Measurements from ENCODE around the gene TNFRSF1A. TPM values are rescaled to one million over a fixed set of nuclear protein-coding genes. Genes with fewer than 3 reads are reported as not detected.

The TNFRSF1A gene
- polyA plus RNA-seq, 1 donor from 2014 or later = 4.5 TPM

DNA sequence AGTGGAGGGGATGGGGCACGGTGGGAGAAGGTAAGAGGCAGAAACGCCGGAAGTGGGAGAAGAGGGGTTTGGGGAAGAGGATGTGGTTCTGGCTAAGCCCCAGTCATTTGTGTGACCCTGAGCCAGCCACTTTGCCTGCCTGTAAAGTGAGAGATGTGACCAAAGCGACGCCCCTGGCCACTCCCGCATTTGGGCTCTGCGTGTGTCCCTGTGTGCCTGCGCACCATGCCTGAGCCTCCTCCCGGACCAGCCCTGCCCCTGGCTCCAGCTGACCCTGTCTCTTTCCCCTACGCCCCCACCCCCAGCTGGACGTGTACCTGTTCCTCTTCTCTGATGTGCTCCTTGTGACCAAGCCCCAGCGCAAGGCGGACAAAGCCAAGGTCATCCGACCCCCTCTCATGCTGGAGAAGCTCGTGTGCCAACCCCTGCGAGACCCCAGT, 23.4 kb downstream of the TNFRSF1A start:
- Histone ChIP-seq H3K27ac (ENCODE audit: low read length) (no peak overlapping the region), H2AFZ (ENCODE audit: low read depth, low read length) (no peak overlapping the region), H3K79me2 (replicated peaks; ENCODE audit: insufficient read depth, low read length) (no peaks in the 10 kb centered on the region), H3K9me2 (ENCODE audit: insufficient read depth, low read length) (no peaks in the 10 kb centered on the region), H3K27me3 (ENCODE audit: insufficient read depth, low read depth, low read length) (no peaks in the 10 kb centered on the region), H3K4me2 (ENCODE audit: low read length) (no peak overlapping the region), H3K4me3 (ENCODE audit: low read length) (no peak overlapping the region), H3F3A (ENCODE audit: insufficient read depth, low read length, poor library complexity, severe bottlenecking) (no peaks in the 10 kb centered on the region), H4K20me1 (ENCODE audit: insufficient read depth) (no peaks in the 10 kb centered on the region), H3K9ac (ENCODE audit: low read length) (no peak overlapping the region), H3K36me3 (ENCODE audit: insufficient read depth, low read length) (no peaks in the 10 kb centered on the region), H3K9me3 (ENCODE audit: low read length) (no peaks in the 10 kb centered on the region)
- TF ChIP-seq POLR2AphosphoS5 (IDR thresholded peaks at IDR 0.05) = no peak
- TF ChIP-seq SMC3 (conservative IDR thresholded peaks at IDR 0.05; ENCODE audit: poor library complexity) = no peak
- TF ChIP-seq TAF1 (IDR thresholded peaks at IDR 0.05; ENCODE audit: low read depth) = no peak
- TF ChIP-seq, protein P1, sequence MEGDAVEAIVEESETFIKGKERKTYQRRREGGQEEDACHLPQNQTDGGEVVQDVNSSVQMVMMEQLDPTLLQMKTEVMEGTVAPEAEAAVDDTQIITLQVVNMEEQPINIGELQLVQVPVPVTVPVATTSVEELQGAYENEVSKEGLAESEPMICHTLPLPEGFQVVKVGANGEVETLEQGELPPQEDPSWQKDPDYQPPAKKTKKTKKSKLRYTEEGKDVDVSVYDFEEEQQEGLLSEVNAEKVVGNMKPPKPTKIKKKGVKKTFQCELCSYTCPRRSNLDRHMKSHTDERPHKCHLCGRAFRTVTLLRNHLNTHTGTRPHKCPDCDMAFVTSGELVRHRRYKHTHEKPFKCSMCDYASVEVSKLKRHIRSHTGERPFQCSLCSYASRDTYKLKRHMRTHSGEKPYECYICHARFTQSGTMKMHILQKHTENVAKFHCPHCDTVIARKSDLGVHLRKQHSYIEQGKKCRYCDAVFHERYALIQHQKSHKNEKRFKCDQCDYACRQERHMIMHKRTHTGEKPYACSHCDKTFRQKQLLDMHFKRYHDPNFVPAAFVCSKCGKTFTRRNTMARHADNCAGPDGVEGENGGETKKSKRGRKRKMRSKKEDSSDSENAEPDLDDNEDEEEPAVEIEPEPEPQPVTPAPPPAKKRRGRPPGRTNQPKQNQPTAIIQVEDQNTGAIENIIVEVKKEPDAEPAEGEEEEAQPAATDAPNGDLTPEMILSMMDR (IDR thresholded peaks at IDR 0.05; ENCODE audit: poor library complexity, severe bottlenecking) = no peak
- TF ChIP-seq, protein P2, sequence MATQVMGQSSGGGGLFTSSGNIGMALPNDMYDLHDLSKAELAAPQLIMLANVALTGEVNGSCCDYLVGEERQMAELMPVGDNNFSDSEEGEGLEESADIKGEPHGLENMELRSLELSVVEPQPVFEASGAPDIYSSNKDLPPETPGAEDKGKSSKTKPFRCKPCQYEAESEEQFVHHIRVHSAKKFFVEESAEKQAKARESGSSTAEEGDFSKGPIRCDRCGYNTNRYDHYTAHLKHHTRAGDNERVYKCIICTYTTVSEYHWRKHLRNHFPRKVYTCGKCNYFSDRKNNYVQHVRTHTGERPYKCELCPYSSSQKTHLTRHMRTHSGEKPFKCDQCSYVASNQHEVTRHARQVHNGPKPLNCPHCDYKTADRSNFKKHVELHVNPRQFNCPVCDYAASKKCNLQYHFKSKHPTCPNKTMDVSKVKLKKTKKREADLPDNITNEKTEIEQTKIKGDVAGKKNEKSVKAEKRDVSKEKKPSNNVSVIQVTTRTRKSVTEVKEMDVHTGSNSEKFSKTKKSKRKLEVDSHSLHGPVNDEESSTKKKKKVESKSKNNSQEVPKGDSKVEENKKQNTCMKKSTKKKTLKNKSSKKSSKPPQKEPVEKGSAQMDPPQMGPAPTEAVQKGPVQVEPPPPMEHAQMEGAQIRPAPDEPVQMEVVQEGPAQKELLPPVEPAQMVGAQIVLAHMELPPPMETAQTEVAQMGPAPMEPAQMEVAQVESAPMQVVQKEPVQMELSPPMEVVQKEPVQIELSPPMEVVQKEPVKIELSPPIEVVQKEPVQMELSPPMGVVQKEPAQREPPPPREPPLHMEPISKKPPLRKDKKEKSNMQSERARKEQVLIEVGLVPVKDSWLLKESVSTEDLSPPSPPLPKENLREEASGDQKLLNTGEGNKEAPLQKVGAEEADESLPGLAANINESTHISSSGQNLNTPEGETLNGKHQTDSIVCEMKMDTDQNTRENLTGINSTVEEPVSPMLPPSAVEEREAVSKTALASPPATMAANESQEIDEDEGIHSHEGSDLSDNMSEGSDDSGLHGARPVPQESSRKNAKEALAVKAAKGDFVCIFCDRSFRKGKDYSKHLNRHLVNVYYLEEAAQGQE (IDR thresholded peaks at IDR 0.05; ENCODE audit: borderline replicate concordance) = no peak
- no peak for TF ChIP-seq EP300 (conservative IDR thresholded peaks at IDR 0.05; ENCODE audit: poor library complexity, severe bottlenecking)
- no peak for TF ChIP-seq EZH2 (IDR thresholded peaks at IDR 0.05; ENCODE audit: borderline replicate concordance, insufficient read depth, low read length, poor library complexity, severe bottlenecking)

DNA sequence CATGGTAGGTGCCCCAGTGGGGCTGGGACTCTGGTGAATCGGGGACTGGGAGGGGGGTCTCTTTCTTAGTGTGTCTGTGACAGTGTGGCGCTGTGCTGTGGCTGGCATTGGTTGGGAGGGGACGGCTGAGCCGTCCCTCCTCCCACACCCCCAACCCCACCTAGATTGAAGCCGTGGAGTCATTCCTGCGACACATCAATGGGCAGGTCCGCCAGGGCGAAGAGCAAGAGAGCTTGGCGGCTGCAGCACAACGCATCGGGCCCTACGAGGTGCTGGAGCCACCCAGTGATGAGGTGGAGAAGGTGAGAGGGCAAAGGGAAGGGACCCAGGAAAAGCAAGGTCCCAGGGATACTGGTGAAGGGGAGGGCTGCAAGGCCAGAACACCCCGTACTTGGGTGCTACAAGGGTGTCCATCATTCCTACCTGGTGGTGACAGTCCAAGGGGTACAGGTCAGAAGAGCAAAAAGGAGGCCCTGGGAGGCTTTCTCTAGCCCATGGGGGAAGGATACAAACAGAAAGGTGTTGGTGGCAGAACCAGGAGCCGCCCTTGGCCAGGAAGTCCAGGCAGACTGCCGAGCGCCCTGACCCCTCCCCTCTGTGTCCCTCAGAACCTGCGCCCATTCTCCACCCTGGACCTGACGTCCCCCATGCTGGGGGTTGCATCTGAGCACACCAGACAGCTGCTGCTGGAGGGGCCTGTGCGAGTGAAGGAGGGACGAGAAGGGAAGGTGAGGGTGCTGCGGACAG, 24.0 kb downstream of the TNFRSF1A start:
- Histone ChIP-seq H3K27ac (ENCODE audit: low read length) (no peak overlapping the region), H3K9ac (ENCODE audit: low read length) (no peak overlapping the region), H3K4me3 (ENCODE audit: low read length) (no peak overlapping the region), H3F3A (ENCODE audit: insufficient read depth, low read length, poor library complexity, severe bottlenecking) (no peaks in the 10 kb centered on the region), H3K4me2 (ENCODE audit: low read length) (no peak overlapping the region), H4K20me1 (ENCODE audit: insufficient read depth) (no peaks in the 10 kb centered on the region), H3K9me2 (ENCODE audit: insufficient read depth, low read length) (no peaks in the 10 kb centered on the region), H2AFZ (ENCODE audit: low read depth, low read length) (no peak overlapping the region), H3K27me3 (ENCODE audit: insufficient read depth, low read depth, low read length) (no peaks in the 10 kb centered on the region), H3K9me3 (ENCODE audit: low read length) (no peaks in the 10 kb centered on the region), H3K79me2 (replicated peaks; ENCODE audit: insufficient read depth, low read length) (no peaks in the 10 kb centered on the region), H3K36me3 (ENCODE audit: insufficient read depth, low read length) (no peaks in the 10 kb centered on the region)
- TF ChIP-seq EZH2 (IDR thresholded peaks at IDR 0.05; ENCODE audit: borderline replicate concordance, insufficient read depth, low read length, poor library complexity, severe bottlenecking) = no peak
- no peak for TF ChIP-seq SMC3 (conservative IDR thresholded peaks at IDR 0.05; ENCODE audit: poor library complexity)
- TF ChIP-seq, protein P2 (IDR thresholded peaks at IDR 0.05; ENCODE audit: borderline replicate concordance) = no peak
- no peak for TF ChIP-seq MXI1 (conservative IDR thresholded peaks at IDR 0.05; ENCODE audit: poor library complexity, severe bottlenecking)
- TF ChIP-seq EP300 (conservative IDR thresholded peaks at IDR 0.05; ENCODE audit: poor library complexity, severe bottlenecking) = no peak
- TF ChIP-seq, protein P1 (IDR thresholded peaks at IDR 0.05; ENCODE audit: poor library complexity, severe bottlenecking) = no peak
- TF ChIP-seq RAD21 (conservative IDR thresholded peaks at IDR 0.05) = no peak
- TF ChIP-seq TAF1 (IDR thresholded peaks at IDR 0.05; ENCODE audit: low read depth) = no peak
- no peak for TF ChIP-seq POLR2AphosphoS5 (IDR thresholded peaks at IDR 0.05)
